Body of pancreas (tissue), 4 donors: ENCODE results near the gene DNAH8. TPM values are rescaled to one million over a fixed set of nuclear protein-coding genes. Genes with fewer than 3 reads are reported as not detected.

ENCODE experiments used
- ATAC-seq: fragments of 150-250 bp; one replicate; pipeline ENCODE4 v1.9.1; 2016
- DNase-seq, 4 donors: peaks; one replicate each; pipeline ENCODE4 v3.0.0-alpha.2; 2019
- H3K27ac ChIP-seq, 4 donors: fragments of 200-600 bp; sonication (generic); 1 replicate in 3 of 4; 2 replicates in 1 of 4; pipeline versions ENCODE4 v1.5.1 to v1.6.1; 2016 to 2019; ENCODE audit warnings: mild to moderate bottlenecking in 1 of 4, mixed read lengths in 1 of 4, moderate library complexity in 1 of 4
- H3K27me3 ChIP-seq, 2 donors: fragments of 200-600 bp; sonication (generic); one replicate each; pipeline ENCODE4 v1.6.0; 2016; ENCODE audit warnings: mild to moderate bottlenecking in 1 of 2
- H3K36me3 ChIP-seq, 2 donors: fragments of 200-600 bp; sonication (generic); replicated peaks in 1 of 2; 2 replicates each; pipeline ENCODE4 v1.5.1; 2016; ENCODE audit warnings: low read depth in 2 of 2; ENCODE audit not compliant: insufficient read depth in 1 of 2
- H3K4me1 ChIP-seq: fragments of 200-600 bp; sonication (generic); one replicate; pipeline ENCODE4 v1.6.0; 2016
- H3K4me3 ChIP-seq, 2 donors: fragments of 200-600 bp; sonication (generic); 1 replicate in 1 of 2; 2 replicates in 1 of 2; pipeline ENCODE4 v1.5.1; 2016 to 2019
- H3K9me3 ChIP-seq, 3 donors: fragments of 200-600 bp; sonication (generic); 1 replicate in 2 of 3; 2 replicates in 1 of 3; pipeline ENCODE4 v1.5.1; 2016
- CTCF ChIP-seq, 7 experiments: fragments of 450-650 bp in 4 of 7; fragments of 200-600 bp in 3 of 7; sonication (generic) in 3 of 7; IDR thresholded peaks; one replicate each; pipeline ENCODE4 v1.5.1; 2016 to 2019; ENCODE audit warnings: antibody characterized with exemption in 7 of 7
- POLR2A ChIP-seq, 3 donors: fragments of 450-650 bp; IDR thresholded peaks; one replicate each; pipeline ENCODE4 v1.6.1; 2016; ENCODE audit warnings: antibody characterized with exemption in 3 of 3, mild to moderate bottlenecking in 2 of 3
- WGBS, 2 donors: methylation state at CpG; one replicate each; pipeline ENCODE4 v1.1.5; 2017; 5-methylcytosine and 5-hydroxymethylcytosine counted together
- intact Hi-C: fragments of 100-400 bp; cut with DNase I; formaldehyde crosslinking; loops from one replicate; pipeline ENCODE4 v1.15.1; 2023
- small RNA-seq: library from RNA; depleted of rRNA; stranded (forward); fragments of <200 nt; gene quantifications from one replicate; pipeline ENCODE3, GENCODE V24; 2016
- total RNA-seq, 2 donors: library from RNA; depleted of rRNA; stranded (reverse); fragments of >200 nt; gene quantifications; one replicate each; pipeline ENCODE4 v1.1.0, GENCODE V29; 2016

DNAH8 gene
- total RNA-seq, 2 donors from 2014 or later: not detected

- no peaks in the 10 kb centered on the region for H3K36me3 ChIP-seq
- no peak overlapping the region for H3K27ac ChIP-seq
- intact Hi-C loops: no loop called here
- H3K4me3 ChIP-seq: no peak overlapping the region
- ATAC-seq (no peak), DNase-seq (no peak)
- no peaks in the 10 kb centered on the region for H3K4me1 ChIP-seq
- no peaks in the 10 kb centered on the region for H3K27me3 ChIP-seq
- H3K9me3 ChIP-seq: no peaks in the 10 kb centered on the region
- TF ChIP-seq CTCF (IDR thresholded peaks at IDR 0.05) (no peak), POLR2A (IDR thresholded peaks at IDR 0.05) (no peak)
- WGBS, 2 donors: 72 to 75% methylated on average over 9 of the region's 9 CpGs
Observed at GRCh38 chr6:39076623-39077535, 361.8 kb downstream of the DNAH8 start.

GRCh38 chr6:39077882-39078594 is 362.9 kb downstream of the DNAH8 start:
- 91 to 93% methylated on average over 10 to 11 of the region's 11 CpGs for WGBS, 2 donors
- H3K4me1 ChIP-seq: no peaks in the 10 kb centered on the region
- TF ChIP-seq CTCF (IDR thresholded peaks at IDR 0.05) (no peak), POLR2A (IDR thresholded peaks at IDR 0.05) (no peak)
- DNase-seq (no peak), ATAC-seq (no peak)
- no peaks in the 10 kb centered on the region for H3K36me3 ChIP-seq
- intact Hi-C loops: no loop called here
- no peaks in the 10 kb centered on the region for H3K27me3 ChIP-seq
- H3K4me3 ChIP-seq: no peak overlapping the region
- no peak overlapping the region for H3K27ac ChIP-seq
- H3K9me3 ChIP-seq: no peaks in the 10 kb centered on the region

GRCh38 chr6:39078695-39079094 is 363.6 kb downstream of the DNAH8 start:
- no peak for TF ChIP-seq CTCF (IDR thresholded peaks at IDR 0.05)
- H3K4me1 ChIP-seq: no peaks in the 10 kb centered on the region
- no peak for ATAC-seq
- DNase-seq: no peak
- intact Hi-C loops: no loop called here
- H3K36me3 ChIP-seq: no peaks in the 10 kb centered on the region
- H3K9me3 ChIP-seq: no peaks in the 10 kb centered on the region
- no peaks in the 10 kb centered on the region for H3K27me3 ChIP-seq
- WGBS, 2 donors: 80 to 97% methylated on average over 1 to 3 of the region's 3 CpGs
- no peak overlapping the region for H3K27ac ChIP-seq
- no peak overlapping the region for H3K4me3 ChIP-seq

- intact Hi-C loops: no loop called here
- ATAC-seq (no peak), DNase-seq (no peak)
- no peak overlapping the region for H3K27ac ChIP-seq
- H3K36me3 ChIP-seq: no peaks in the 10 kb centered on the region
- H3K4me3 ChIP-seq: no peak overlapping the region
- 90 to 96% methylated on average over 3 to 8 of the region's 8 CpGs for WGBS, 2 donors
- TF ChIP-seq CTCF (IDR thresholded peaks at IDR 0.05) (no peak), POLR2A (IDR thresholded peaks at IDR 0.05) (no peak)
- H3K27me3 ChIP-seq: no peaks in the 10 kb centered on the region
- no peaks in the 10 kb centered on the region for H3K9me3 ChIP-seq
- H3K4me1 ChIP-seq: no peaks in the 10 kb centered on the region
Observed at GRCh38 chr6:39079197-39080125, 364.4 kb downstream of the DNAH8 start.

Small RNA genes lying within 50 kb of the gene (small RNA-seq; reads per million reads assigned to genes)
- gene AL034345.1 (not detected), gene RF00393 (not detected)

Other genes with a start within 250 kb of the DNAH8 start
- gene BTBD9, start 75.4 kb upstream of the DNAH8 start, total RNA-seq: 10 to 100 TPM; 11.9 to 29.3 TPM
- gene GLO1, start 12.2 kb upstream of the DNAH8 start, total RNA-seq: 10 to 100 TPM; 22.7 to 42.3 TPM